Vagina (tissue), 2 donors: ENCODE measurements around the gene C9orf50. TPM values are rescaled to one million over a fixed set of nuclear protein-coding genes. Genes with fewer than 3 reads are reported as not detected.

Experiments
- DNase-seq, 2 donors: peaks; one replicate each; pipeline ENCODE4 v3.0.0-alpha.2; 2017; ENCODE audit errors: extremely low spot score in 2 of 2
- H3K27ac ChIP-seq: fragments of 200-600 bp; sonication (generic); one replicate; pipeline ENCODE4 v1.5.1; 2019
- H3K27me3 ChIP-seq: fragments of 200-600 bp; sonication (generic); one replicate; pipeline ENCODE4 v1.5.1; 2019
- H3K36me3 ChIP-seq, 2 donors: fragments of 200-600 bp; sonication (generic); one replicate each; pipeline ENCODE4 v1.5.1; 2017 to 2019
- H3K4me1 ChIP-seq: fragments of 200-600 bp; sonication (generic); one replicate; pipeline ENCODE4 v1.5.1; 2019
- H3K4me3 ChIP-seq, 2 donors: fragments of 200-600 bp; sonication (generic); 1 replicate in 1 of 2; 2 replicates in 1 of 2; pipeline ENCODE4 v1.5.1; 2016 to 2019
- H3K9me3 ChIP-seq: fragments of 200-600 bp; sonication (generic); one replicate; pipeline ENCODE4 v1.5.1; 2019
- POLR2A ChIP-seq, 2 donors: fragments of 450-650 bp; IDR thresholded peaks; one replicate each; pipeline ENCODE4 v1.6.1; 2017; ENCODE audit warnings: antibody characterized with exemption in 2 of 2, mild to moderate bottlenecking in 2 of 2, moderate library complexity in 2 of 2
- POLR2AphosphoS5 ChIP-seq, 2 donors: sonication (generic); formaldehyde crosslinking; IDR thresholded peaks; one replicate each; pipeline ENCODE4 v1.9.0; 2017; ENCODE audit warnings: antibody characterized with exemption in 2 of 2, mild to moderate bottlenecking in 2 of 2, low read depth in 1 of 2; ENCODE audit not compliant: insufficient read depth in 1 of 2
- intact Hi-C: fragments of 100-400 bp; cut with DNase I; formaldehyde crosslinking; loops from one replicate; pipeline ENCODE4 v1.15.1; 2023
- total RNA-seq: library from RNA; depleted of rRNA; stranded (reverse); fragments of >200 nt; gene quantifications from one replicate; pipeline ENCODE4 v1.2.3, GENCODE V29; 2016
- TF ChIP-seq, protein P1 (sequence below), 3 experiments: fragments of 450-650 bp in 2 of 3; fragments of 200-600 bp in 1 of 3; sonication (generic) in 1 of 3; IDR thresholded peaks; one replicate each; pipeline ENCODE4 v1.5.1; 2017 to 2019; ENCODE audit warnings: antibody characterized with exemption in 3 of 3, mild to moderate bottlenecking in 2 of 3, moderate library complexity in 2 of 3

The C9orf50 gene
- total RNA-seq, result not detected

DNA sequence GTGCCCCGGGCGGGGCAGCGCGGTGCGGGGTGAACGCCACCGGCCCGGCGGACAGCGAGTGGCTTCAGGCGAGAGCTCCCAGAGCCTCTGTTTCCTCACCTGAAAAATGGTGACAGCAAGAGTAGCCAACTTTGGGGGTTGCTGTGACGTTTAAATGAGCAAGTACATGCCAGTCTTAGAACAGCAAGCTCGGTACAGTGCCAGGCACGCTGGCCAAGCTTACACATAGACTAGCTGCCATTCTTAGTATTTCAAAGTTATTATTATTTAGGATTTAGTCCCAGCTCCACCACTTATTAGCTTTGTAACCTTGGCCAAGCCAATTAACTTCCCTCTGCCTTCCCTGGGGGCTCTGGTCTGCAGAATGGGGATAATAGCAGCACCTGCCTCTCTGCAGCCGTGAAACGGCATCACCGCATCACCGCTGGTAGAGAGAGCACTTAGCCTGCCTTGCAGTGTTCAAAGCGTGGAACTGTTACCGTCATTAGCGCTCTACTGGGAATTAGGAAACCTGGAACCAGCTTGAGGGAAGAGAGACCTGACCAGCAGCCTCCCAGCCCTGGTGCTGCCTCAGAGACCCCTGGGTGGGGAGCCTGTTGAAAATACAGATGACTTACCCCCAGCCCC lies at the start of gene C9orf50:
Gene C9orf50 (minus strand): TSS at position 433 of the 627 bp plus-strand sequence. CDS start 527 bp downstream, outside the sequence.
- peaks cover 23% of the 10 kb centered on the region for H3K4me1 ChIP-seq
- no peaks in the 10 kb centered on the region for H3K36me3 ChIP-seq
- no peak for DNase-seq
- H3K4me3 ChIP-seq, result peak within 1 kb of the TSS; percentile 48 to 50
- no peaks in the 10 kb centered on the region for H3K27me3 ChIP-seq
- peak within 1 kb of the TSS; percentile 28 for H3K27ac ChIP-seq
- H3K9me3 ChIP-seq, result no peaks in the 10 kb centered on the region
- intact Hi-C loops, result no loop called here
- TF ChIP-seq POLR2AphosphoS5 (IDR thresholded peaks at IDR 0.05; ENCODE audit: insufficient read depth in 1 of 2, low read depth in 1 of 2) (no peak), POLR2A (IDR thresholded peaks at IDR 0.05) (no peak)
- TF ChIP-seq, protein P1, sequence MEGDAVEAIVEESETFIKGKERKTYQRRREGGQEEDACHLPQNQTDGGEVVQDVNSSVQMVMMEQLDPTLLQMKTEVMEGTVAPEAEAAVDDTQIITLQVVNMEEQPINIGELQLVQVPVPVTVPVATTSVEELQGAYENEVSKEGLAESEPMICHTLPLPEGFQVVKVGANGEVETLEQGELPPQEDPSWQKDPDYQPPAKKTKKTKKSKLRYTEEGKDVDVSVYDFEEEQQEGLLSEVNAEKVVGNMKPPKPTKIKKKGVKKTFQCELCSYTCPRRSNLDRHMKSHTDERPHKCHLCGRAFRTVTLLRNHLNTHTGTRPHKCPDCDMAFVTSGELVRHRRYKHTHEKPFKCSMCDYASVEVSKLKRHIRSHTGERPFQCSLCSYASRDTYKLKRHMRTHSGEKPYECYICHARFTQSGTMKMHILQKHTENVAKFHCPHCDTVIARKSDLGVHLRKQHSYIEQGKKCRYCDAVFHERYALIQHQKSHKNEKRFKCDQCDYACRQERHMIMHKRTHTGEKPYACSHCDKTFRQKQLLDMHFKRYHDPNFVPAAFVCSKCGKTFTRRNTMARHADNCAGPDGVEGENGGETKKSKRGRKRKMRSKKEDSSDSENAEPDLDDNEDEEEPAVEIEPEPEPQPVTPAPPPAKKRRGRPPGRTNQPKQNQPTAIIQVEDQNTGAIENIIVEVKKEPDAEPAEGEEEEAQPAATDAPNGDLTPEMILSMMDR (IDR thresholded peaks at IDR 0.05), result no peak

DNA sequence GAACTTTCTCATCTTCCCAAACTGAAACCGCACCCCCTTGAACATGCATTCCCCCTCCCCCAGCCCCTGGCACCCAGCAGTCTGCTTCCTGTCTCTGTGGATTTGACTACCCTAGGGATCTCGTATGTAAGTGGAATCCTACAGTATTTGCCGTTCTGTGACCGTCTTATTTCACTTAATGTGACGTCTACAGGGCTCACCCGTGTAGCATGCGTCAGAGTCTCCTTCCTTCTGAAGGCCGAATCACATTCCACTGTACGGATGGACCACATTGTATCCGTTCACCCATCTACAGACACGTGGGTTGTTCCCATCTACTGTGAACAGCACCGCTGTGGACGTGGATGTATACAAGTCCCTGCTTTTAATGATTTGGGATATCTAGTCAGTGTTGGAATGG lies 49.0 kb upstream of the C9orf50 start:
- H3K4me3 ChIP-seq, result no peak overlapping the region
- peaks cover 56% of the 10 kb centered on the region for H3K4me1 ChIP-seq
- DNase-seq, result no peak
- intact Hi-C loops, result no loop called here
- H3K9me3 ChIP-seq, result no peaks in the 10 kb centered on the region
- peak overlapping the region; percentile 8 for H3K27ac ChIP-seq
- no peaks in the 10 kb centered on the region for H3K27me3 ChIP-seq
- TF ChIP-seq POLR2AphosphoS5 (IDR thresholded peaks at IDR 0.05; ENCODE audit: insufficient read depth in 1 of 2, low read depth in 1 of 2) (no peak), POLR2A (IDR thresholded peaks at IDR 0.05) (no peak)
- TF ChIP-seq, protein P1 (IDR thresholded peaks at IDR 0.05), result no peak
- no peaks in the 10 kb centered on the region for H3K36me3 ChIP-seq

DNA sequence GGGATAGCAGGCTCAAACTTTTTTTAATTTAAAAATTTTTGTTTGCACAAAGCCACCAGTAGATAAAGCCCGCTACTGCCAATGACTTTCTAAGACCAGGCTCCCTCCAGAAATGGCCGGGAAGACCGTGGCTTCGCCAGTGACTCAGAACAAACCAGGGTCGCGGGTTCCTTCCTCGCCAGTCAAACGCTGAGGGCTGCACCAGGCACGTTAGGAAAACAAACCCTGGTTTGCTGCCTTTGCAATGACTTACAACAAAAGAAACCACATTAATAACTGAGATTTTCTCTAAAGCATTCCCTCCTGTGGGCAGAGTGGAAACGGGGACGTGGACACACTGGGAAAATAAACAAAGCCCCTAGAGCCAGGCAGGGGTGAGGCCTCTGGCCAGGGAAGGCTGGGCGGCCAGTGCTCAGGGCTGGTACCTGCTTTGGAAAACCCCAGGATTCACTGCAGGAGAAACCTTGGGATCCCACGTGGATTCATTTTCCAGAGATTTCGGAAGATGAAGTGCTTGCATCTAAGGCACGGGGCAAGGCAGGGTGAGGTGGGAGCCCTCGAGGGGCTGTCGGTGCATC lies 48.3 kb upstream of the C9orf50 start:
- Histone ChIP-seq H3K9me3 (no peaks in the 10 kb centered on the region), H3K4me1 (peaks cover 54% of the 10 kb centered on the region), H3K27ac (peak overlapping the region; percentile 8), H3K4me3 (no peak overlapping the region), H3K27me3 (no peaks in the 10 kb centered on the region), H3K36me3 (no peaks in the 10 kb centered on the region)
- intact Hi-C loops, result no loop called here
- no peak for TF ChIP-seq POLR2A (IDR thresholded peaks at IDR 0.05)
- TF ChIP-seq POLR2AphosphoS5 (IDR thresholded peaks at IDR 0.05; ENCODE audit: insufficient read depth in 1 of 2, low read depth in 1 of 2), result no peak
- TF ChIP-seq, protein P1 (IDR thresholded peaks at IDR 0.05), result no peak
- DNase-seq, result no peak

DNA sequence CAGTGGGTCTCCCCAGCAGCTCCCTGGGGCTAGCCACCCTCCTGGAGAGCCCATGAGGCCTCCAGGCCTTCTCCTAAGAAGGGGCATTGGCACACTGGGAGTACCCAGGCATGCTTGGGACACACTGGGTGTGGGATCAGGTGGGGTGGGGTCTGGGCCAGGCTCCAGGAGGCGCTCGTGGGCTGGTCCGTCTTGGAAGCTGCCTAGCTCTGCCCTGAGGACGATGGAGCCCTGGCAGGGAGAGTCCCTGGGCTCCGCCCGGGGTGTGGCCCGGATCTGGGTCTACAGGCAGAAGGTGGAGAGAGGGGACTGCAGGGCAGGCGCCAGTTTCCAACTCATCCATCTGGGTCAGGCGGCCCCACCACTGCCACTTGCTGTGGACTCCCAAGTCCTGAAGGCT lies 46.9 kb upstream of the C9orf50 start:
- Histone ChIP-seq H3K4me3 (peak overlapping the region; percentile 46 to 82), H3K27ac (peak overlapping the region; percentile 86), H3K27me3 (no peaks in the 10 kb centered on the region), H3K36me3 (no peaks in the 10 kb centered on the region), H3K9me3 (no peaks in the 10 kb centered on the region), H3K4me1 (peaks cover 49% of the 10 kb centered on the region)
- DNase-seq, result no peak
- TF ChIP-seq, protein P1 (IDR thresholded peaks at IDR 0.05), result no peak
- no peak for TF ChIP-seq POLR2A (IDR thresholded peaks at IDR 0.05)
- no peak for TF ChIP-seq POLR2AphosphoS5 (IDR thresholded peaks at IDR 0.05; ENCODE audit: insufficient read depth in 1 of 2, low read depth in 1 of 2)
- intact Hi-C loops, result no loop called here

GRCh38 chr9:129667378-129667777 lies 46.5 kb upstream of the C9orf50 start:
- peak overlapping the region; percentile 86 for H3K27ac ChIP-seq
- no peaks in the 10 kb centered on the region for H3K36me3 ChIP-seq
- H3K27me3 ChIP-seq, result no peaks in the 10 kb centered on the region
- H3K4me3 ChIP-seq, result peak overlapping the region; percentile 46 to 82
- intact Hi-C loops, result no loop called here
- H3K4me1 ChIP-seq, result peaks cover 49% of the 10 kb centered on the region
- no peaks in the 10 kb centered on the region for H3K9me3 ChIP-seq
- DNase-seq, result no peak
- TF ChIP-seq POLR2A (IDR thresholded peaks at IDR 0.05) (no peak), POLR2AphosphoS5 (IDR thresholded peaks at IDR 0.05; ENCODE audit: insufficient read depth in 1 of 2, low read depth in 1 of 2) (no peak)
- TF ChIP-seq, protein P1 (IDR thresholded peaks at IDR 0.05), result no peak
